GM21390 (cell line): ENCODE results near the gene SGCA.

ENCODE experiments used
- ATAC-seq: cut with Tn5 transposase; IDR thresholded peaks from one replicate; pipeline ENCODE4 v1.9.1; 2021; ENCODE audit not compliant: unreplicated experiment

The SGCA gene

DNA sequence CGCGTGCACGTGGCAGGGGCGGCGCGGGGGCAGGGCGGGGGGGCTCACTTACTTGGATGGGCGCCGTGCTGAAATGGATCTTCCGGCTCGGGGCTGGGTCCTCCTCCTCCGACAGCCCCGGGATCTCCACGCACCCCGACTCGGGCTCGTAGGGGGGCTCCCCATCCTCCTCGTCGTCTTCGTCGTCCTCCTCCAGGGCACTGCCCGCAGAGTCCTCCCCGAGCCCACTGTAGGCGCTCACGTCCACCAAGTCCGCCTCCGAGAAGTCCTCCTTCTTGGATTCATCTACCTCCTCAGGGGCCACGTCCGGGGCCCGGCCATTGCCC, 16.8 kb upstream of the SGCA start:
- no peak for ATAC-seq

DNA sequence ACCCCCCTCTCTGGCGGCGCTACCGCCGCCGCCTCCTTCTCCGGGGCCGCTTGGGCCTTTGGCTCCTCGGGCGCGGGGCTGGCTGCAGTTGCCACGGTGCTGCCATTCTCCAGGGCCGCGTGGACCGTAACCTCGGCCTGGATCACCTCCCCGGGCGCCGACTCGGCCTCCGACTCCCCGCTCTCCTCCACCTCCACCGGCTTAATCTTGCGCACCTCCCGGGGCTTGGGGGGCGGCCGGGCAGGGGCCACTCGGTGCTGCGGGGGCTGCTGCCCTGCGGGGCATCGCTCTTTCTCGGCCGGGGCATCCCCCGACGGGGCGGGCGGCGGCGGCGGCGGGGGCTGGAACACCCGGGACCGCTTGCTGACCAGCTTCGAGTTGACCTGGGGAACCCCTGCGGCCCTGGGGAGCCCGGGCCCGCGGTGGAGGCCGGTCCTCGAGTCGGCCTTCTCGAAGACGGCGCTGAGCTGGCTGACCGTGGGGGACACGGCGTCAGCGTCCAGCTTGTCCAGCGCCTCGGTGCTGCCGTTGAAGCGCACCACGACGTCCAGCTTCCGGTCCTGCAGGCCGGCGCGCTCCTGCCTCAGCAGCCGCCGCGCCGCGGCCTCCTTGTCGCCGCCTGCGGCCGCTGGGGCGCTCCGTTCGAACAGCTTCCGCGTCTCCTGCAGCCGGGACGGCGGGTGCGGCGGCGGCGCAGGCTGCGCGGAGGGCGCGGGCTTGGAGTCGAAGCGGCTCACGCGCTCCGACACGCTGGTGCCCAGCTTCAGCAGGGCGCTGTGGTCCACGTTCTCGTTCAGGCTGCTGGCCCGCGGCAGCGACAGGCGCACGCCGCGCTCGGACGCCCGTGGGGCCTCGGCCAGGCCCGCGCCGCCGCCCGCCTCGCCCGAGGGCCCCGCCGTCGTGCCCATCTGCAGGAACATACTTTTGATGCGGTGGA, 16.1 kb upstream of the SGCA start:
- ATAC-seq, result no peak

DNA sequence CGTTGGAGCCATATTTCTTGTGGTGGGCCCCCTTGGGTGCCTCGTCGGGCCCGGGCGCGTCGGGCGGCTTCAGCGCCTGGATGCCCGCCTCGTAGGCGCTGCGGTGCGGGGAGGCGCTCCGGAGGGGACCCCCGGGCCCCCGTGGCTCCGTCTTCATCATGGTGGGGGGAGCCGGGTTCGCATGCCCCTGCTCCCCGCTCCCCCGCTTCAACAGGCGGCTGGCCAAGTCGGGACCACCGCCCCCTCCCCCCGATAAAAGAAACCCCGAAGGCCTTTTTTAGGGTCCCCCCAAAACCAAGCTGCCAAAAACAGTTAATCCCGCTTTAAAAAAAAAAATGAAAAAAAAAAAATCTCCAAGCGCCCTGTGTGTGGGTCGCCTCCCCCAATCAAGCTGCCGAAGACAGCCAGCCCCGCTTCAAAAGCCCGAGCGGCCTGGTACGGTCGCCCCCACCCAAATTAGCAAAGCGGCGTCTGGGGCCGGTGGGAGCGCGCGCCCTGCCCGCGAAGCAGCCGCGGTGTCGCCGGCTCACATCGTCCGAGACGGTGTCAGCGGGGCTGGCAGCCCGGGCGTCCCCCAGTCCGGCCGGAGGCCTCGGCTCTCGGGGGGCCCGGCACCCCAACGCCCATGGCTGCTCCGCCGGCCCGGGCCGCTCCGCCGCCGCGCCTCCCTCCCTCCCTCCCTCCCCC, 15.3 kb upstream of the SGCA start, which contains the start of gene PPP1R9B:
Gene PPP1R9B, minus strand, starts transcription at position 324 of the 687 bp plus-strand sequence. Its CDS starts 164 bp downstream, at position 160.
- ATAC-seq, result no peak

DNA sequence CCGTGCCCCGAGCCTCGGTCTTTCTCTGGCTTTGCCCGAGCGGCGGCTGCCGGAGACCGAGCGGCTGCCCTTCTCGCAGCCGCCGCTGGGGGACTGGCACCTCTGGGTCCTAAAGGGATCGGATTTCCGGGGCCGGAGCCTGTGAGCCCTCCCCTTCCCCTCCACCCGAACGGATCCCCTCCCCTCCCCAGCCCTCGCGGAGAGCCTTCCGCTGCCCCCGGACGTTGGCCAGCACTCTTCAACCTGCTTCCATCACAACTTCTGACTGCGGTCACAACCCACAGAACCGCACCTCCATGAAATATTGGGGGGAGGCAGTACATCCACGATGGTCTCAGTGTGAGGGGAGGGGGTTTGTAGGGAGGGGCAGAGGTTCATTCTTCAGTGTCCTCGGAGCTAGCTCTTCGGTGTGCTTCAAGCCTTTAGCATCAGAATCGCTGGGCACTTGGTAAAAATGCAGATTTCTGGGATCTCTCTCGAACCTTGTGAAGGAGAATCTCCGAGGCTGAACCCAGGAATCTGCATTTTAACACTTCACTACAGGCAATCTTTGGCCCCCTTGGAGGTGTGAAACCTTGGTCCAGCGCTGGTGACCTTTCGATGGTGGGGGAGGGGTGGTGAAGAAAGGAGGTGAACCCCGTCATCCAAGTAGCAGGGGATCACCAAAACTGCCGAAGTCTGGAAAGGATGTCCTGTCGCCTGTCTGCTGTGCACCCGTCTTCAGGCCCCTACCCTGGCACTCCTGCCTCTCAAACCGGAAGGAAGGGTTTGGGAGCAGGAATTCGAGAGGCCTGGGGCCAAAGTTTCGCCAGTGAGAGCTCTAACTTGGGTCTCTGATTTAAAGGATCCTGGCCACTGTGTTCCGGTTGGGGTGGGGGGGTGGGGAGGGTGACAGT, 14.5 kb upstream of the SGCA start:
- ATAC-seq, result peak; percentile 36

DNA sequence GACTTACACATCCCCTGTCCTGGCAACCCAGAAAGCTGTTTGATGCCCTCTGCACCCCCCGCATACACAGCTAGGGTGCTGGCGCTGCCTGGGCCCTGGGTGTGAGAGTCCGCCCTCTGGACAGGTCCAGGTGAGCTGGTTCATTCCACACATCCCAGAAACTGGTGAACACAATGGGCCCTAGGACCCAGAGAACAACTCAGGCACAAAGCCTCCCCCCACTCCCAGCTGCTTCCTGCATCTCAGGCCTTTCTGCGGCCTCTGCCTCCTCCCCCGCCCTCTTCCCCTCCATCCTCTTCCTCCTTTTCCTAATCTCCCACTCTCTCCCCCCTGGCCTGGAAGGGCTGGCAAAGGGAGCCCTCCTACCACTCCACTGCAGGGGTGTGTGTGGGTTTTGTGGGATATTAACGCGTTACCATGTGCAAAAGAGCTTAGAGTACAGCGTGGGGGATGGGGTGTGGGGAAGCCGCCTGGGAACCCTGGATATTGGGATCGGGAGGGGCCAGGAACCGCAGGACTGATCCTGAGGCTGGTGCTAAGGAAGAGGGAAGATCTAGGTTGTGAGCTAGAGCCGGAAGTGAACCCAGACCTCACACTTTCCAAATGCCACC, 13.8 kb upstream of the SGCA start:
- no peak for ATAC-seq

DNA sequence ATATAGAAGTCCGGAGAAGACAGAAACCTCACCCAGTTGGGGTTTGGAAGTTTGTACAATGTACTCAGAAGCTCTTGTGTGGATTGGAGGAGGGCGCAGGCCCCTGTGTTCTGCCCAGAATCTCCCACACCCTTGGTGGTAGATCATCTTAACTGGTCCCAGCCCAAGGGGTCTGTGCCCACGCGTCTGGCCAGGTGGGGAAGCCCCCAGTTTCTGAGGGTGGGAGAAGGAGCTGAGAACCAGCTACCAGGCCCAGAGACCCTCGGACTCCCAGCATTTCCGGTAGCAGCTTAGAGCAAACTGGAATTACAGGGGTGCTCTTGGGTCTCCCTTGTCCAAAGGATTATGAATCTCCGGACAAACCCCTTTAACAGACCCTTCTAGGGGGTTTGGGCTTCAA, 13.1 kb upstream of the SGCA start:
- no peak for ATAC-seq

DNA sequence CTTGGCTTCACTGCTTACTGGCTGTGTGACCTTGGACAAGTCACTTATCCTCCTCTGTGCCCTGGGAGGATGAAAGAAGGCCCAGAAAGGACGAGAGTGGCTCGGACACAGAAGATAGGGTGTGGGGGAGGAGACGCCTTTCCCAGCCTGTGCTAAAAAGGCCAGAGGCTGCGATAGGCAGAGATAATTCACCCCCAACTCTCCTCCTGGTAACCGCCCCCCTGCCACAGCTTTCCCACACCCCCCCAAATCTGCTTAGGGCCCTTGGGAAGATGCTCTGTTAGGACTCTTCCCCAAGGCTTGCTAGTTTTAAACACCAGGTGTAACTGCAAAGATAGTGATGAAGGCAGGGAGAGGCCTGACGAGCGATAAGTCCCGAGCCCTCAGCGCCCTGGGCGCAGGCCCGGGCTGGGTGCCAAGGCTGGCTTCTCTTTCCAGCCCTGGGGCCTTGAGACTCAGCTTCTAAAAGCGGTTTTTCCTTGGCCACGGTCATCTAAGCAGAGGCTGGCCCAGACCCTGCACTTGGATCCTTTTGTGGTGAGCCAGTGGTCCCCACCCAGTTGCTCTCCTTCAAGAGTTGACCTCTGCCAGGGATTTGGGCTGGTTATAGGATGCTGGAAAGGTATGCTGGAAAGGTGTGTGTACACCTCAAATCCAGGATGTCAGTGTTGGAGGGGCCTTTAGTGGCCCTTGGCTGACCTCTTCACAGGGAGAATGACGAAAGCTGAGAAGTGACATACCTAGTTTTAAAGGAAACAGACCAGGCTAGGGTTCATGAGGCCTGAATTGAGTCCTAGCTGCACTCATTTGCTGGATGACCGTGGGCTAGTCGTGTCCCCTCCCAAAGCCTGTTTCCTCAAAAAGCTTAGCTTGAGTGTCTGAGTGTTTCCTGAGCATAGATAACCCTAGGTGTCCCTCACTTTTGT, 11.9 kb upstream of the SGCA start:
- ATAC-seq, result no peak

DNA sequence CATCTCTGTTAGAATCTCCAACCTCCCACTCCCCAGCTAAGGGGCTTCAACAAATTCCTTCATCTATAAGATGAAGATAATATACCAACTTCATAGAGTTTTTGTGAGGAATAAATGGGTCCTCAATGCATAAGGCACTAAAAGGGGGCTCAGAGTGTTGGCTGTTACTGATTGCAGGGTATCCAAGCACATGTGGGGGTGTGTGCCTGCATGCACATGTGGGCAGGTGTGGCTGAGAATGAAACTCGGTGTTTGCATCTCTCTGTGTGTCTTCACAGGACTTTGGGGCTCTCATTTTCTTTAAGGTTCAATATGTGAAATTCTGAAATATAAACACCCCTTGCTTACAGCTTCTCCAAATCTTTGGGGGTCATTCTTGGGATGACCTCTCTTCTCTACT, 11.2 kb upstream of the SGCA start:
- ATAC-seq, result no peak

DNA sequence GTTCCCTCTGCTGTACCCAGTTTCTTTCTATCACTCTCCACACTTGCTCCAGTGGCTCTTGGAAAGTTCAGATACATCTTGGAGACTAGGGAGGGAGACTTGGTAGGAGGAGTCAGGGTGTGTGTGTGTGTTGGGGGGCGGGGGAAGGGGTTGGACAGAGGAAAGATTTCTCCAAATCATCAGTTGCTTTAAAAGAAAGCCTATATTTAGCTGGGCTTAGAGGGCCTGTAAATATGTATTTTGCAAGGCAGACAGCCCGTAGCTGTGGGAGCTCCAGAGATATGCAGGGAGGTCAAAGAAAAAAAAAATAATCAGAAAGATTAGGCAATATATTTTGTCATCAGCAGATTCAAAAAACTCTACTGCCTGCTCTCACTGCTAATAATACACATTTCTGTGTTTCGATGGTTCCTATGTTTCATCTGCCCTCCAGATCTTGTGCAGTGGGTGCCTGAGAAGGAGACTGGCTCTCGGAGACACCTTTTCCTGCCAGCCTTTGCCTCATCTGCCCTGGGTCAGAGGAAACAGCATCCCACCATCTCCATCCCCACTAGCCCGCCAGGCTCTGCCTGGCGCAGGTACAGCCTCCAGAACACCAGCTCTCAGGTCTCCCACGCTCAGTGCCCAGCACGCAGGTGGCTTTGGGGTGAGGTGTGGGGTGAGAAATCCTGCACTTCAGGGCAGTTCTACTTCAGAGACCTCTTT, 10.5 kb upstream of the SGCA start:
- ATAC-seq, result no peak

DNA sequence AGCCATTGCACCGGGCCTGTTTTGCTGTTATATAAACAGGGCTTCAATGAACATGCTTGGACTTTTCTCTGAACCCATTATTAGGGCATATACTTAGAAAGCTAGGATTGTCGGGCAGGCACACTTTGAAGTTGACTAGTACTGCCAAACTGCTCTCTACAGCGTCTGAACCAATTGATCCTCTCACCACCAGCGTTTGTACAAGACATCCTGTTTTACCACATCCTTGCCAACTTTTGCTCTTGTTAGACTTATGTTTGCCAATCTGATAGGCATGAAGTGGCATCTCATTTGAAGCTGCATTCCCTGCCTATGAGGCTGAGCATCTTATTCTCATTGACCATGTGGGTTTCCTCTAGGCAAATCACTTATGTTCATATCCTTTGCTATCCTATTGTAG, 7.9 kb upstream of the SGCA start:
- ATAC-seq, result no peak

DNA sequence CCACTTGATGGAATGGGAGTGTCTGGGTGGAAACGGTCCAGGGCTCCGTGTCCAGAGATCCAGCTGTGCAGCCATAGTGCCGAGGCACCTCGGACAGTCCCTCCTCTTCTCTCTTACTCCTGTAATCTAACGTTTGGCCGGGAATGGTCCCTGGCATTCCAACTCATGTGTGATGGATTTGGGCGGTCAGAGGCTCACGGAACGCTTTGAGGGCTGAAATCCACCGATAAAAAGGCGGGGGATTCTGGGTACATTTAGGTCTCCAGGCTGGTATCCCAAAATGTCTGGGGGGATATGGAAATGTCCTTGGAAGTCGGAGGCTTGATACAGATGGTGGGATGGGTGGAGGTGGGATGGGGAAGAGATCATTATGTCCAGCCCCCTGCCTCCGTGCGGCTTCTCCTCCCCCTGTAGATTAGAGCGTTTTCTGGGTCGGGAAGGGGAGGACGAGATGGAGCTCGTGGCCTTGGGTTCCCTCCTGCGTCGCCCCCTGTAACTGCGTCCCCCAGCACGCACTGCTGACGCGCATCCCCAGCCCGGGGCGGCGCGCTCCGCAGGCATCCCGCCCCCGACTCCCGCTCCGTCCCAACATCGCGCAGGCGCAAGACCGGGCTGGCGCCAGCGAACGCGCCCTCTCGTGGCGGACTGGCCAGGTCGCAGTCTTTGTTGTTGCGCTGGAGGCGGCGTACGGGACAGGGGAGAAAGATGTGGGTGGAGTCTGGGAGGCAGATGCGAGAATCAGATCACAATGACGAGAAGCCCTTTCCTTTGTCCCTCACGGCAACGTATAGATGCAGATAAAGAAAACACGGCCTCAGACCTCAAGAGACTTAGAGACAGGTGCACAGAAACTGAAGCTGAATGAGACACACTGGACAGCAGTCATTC, 4.5 kb upstream of the SGCA start:
- ATAC-seq, result peak; percentile 78

DNA sequence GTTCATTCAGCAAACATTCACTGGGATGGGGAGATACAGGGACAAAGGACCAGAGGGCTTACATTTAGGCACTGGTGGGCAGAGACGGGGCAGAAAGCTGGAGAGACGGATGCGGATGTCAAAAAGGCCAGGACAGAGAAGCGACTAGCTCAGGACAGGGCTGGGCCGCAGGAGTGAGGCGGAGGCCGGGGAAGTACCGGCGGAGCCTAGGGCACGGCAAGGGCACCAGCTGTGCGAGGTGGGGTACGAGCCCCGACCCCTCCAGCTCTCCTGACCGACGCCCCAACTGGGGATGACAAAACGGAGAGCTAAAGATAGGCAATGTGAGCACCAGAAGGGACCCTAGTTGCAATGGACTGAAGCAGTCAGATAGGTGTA, 3.9 kb upstream of the SGCA start:
- no peak for ATAC-seq

DNA sequence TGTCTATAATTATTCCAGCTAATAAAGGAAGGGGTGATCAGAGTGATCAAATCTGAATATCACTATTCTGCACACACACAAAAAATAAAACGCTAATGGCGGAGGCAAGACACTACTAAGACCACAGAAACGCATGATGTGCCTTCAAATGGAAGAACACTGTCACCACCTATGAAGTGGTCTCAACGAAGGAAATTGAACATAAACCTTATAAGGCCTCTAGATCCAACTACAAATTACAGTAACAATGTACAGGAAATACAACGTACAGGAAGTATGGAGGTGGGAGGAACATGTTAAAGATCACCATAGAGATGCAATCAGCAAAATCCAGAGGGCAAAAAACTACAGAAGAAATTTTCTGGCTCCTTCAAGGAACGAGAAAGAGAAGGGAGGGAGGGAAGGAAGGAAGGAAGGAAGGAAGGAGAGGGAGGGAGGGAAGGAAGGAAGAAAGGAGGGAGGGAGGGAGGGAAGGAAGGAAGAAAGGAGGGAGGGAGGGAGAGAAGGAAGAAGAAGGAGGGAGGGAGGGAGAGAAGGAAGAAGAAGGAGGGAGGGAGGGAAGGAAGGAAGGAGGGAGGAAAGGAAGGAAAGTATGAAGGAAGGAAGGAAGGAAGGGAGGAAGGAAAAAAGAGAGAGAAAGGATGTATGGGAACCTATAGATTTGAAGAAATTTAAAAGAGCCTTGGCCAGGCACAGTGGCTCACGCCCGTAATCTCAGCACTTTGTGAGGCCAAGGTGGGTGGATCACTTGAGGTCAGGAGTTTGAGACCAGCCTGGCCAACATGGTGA, 3.1 kb upstream of the SGCA start:
- ATAC-seq, result no peak

DNA sequence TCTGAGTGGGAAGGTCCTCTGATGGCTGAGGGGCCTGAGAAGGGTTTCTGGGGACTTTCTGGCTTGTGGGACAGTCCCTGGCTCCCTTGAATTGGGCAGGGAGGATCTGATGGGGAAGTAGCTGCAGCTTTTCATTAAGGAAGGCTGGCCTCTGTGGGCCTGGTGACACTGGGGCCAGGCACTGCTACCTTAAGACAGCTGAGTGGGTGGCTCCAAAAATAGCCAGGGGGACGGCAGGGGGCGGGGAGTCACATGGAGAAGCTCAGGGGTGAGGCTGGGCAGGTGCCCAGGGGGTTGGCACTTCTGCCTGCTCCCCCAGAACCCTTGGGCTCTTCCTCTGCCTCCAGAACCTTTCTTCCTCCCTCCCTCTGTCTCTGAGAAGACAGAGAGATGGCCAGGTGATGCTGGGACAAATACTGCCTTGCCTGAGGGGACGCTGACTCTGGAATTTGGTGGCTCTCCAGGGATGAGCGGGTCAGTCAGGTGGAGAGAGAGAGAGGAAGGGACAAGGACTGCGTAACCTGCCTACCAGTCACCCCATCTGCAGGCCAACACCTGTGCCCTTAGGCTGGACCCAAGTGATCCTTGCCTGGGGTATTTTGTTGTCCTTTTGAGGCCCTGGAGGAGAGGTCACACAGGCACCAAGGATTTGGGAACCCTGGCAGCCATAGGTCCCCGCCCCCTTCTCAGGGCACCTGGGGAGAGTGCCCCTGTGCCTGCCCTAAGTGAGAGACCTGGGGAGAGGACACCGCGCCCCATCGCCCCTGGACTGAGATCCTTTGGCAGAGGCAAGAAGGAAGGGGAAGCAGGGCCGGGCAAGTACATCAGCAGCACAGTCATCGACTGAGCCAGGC, 1.7 kb upstream of the SGCA start:
- ATAC-seq, result no peak

DNA sequence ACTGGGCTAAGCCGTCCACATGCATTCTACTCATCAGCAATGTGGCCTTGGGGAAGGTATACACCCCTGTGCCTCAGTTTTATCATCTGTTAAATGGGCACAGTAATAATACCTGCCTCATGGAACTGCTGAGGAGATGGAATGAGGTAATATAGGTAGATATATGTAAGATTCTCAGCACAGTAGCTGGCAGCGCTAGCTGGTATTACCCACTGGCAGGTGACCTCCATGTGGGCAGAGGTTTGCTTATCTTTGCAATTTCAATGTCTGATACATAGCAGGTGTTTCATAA, 1.2 kb upstream of the SGCA start:
- no peak for ATAC-seq

DNA sequence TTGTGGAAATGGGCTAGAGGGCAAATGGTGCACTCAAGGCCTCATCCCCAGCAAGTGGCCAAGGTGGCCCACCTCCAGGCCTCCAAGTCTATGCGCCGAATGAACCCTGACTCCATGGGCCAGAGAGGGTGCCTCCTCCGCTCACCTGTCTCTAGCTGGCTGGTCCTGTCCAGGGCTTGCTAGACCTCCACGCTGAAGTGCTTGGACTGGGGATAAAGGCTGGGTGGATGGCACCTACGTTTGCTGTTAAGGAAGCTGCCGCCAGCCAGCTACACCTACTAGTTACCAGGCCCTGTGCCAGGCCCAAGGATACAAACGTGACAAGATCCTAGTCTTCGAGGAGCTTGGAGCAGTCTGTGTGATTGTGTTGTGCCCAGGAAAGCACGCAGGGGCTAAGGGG, 739 bp upstream of the SGCA start:
- no peak for ATAC-seq

DNA sequence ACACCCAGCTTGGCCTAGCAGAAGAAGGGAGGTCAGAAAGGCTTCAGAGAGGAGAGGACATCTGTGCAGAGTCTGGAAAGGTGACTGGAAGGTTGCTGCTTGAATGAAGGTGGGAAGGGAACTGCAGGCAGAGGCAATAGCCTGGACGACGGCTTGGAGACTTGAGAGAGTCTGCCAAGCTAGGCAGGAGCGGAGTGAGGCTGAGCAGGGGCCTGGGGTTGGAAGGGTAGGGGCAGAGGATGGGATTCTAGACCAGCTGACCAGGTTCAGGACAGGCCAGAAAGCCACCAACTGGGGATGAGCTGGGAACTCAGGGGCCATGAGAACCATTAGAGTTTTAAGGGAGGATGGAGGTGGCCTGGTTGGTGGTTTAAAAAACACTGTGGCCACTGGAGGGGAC, 339 bp upstream of the SGCA start:
- ATAC-seq, result no peak
